ENCODE measurements around the gene ICA1. TPM values are rescaled to one million over a fixed set of nuclear protein-coding genes. Genes with fewer than 3 reads are reported as not detected.

Gene ICA1
- total RNA-seq, 1 experiment from 2014 or later, result 28.8 TPM

DNA sequence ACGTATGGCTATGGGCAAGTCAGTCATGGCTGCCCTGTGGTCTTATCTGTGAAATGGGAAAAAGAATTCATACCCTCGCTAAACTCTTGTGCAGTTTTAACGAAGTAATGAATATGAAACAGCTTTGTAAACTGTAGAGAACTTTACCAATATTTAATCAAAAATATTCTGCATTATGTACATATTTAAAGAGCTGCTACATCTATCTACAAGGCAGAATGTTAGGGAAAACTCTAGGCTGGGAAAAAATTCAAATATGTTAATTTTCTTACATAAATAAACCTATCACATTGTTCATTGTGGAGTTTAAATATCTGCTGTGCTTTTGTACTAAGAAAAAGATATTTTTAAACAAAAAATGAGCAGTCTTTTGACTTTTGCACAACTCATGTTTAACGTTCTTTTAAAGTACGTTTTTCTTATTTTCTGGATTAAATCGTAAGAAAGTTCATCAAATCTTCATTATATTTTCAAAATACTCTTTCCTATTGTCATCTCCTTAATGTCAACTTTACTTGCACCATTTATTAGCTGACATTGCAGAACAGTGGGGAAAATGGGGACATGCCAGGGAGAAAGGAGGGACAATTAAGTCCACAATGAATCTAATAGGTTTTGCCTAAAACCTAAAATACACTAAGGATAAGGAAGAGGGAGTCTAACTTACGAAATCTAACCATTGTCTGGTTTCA is 57.5 kb downstream of the ICA1 start:
- no peaks in the 10 kb centered on the region for H4K20me1 ChIP-seq (ENCODE audit: control insufficient read depth, insufficient read depth, insufficient read length)
- H3K79me1 ChIP-seq (ENCODE audit: insufficient read depth, low read depth, low read length, poor library complexity, severe bottlenecking), result no peaks in the 10 kb centered on the region
- Mint-ChIP-seq H3K36me3 (ENCODE audit: insufficient read depth in 1 of 3, low read depth in 3 of 3) (peaks cover 3 to 4% (median 4%) of the 10 kb centered on the region in 3 experiments; a peak in 4 of 7 replicates), H3K27ac (no peak overlapping the region), H3K9me3 (no peaks in the 10 kb centered on the region), H3K27me3 (ENCODE audit: low read depth) (no peaks in the 10 kb centered on the region), H3K4me3 (no peak overlapping the region), H3K4me1 (peaks cover 32% of the 10 kb centered on the region in 2 experiments)
- no peaks in the 10 kb centered on the region for H3K79me2 ChIP-seq (ENCODE audit: insufficient read depth, low read length)
- TF ChIP-seq, protein P1, sequence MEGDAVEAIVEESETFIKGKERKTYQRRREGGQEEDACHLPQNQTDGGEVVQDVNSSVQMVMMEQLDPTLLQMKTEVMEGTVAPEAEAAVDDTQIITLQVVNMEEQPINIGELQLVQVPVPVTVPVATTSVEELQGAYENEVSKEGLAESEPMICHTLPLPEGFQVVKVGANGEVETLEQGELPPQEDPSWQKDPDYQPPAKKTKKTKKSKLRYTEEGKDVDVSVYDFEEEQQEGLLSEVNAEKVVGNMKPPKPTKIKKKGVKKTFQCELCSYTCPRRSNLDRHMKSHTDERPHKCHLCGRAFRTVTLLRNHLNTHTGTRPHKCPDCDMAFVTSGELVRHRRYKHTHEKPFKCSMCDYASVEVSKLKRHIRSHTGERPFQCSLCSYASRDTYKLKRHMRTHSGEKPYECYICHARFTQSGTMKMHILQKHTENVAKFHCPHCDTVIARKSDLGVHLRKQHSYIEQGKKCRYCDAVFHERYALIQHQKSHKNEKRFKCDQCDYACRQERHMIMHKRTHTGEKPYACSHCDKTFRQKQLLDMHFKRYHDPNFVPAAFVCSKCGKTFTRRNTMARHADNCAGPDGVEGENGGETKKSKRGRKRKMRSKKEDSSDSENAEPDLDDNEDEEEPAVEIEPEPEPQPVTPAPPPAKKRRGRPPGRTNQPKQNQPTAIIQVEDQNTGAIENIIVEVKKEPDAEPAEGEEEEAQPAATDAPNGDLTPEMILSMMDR (conservative IDR thresholded peaks at IDR 0.05), result no peak
- H3K56ac ChIP-seq (ENCODE audit: insufficient read length, low read depth, low read length), result no peak overlapping the region
- H3K4ac ChIP-seq (ENCODE audit: low read depth, low read length), result no peak overlapping the region
- H3K27ac ChIP-seq (ENCODE audit: insufficient read length, low read depth, low read length), result no peak overlapping the region
- no peak overlapping the region for H3K23ac ChIP-seq (ENCODE audit: insufficient read length, low read depth, low read length)
- no peak overlapping the region for H2AK5ac ChIP-seq (ENCODE audit: insufficient read length, low read length)
- peaks cover 11% of the 10 kb centered on the region; the same call in 1 of the 2 replicates for H3K4me1 ChIP-seq (ENCODE audit: insufficient read depth, low read length)
- no peak overlapping the region for H2BK5ac ChIP-seq (ENCODE audit: insufficient read length, low read length)
- 100% methylated on average over 2 of the region's 7 CpGs for WGBS (ENCODE audit: extremely low coverage, insufficient read length, low lambda C conversion rate)
- no peak overlapping the region for H3K14ac ChIP-seq (ENCODE audit: insufficient read depth, low read length)
- no peak overlapping the region for H2BK15ac ChIP-seq (ENCODE audit: low read depth, low read length)
- no peak overlapping the region for H3K4me2 ChIP-seq (ENCODE audit: insufficient read depth, insufficient read length, low read length)
- H4K8ac ChIP-seq (replicated peaks; ENCODE audit: insufficient read length, low read depth, low read length), result no peak overlapping the region
- H4K5ac ChIP-seq (ENCODE audit: insufficient read length, low read depth, low read length), result no peak overlapping the region
- H3K23me2 ChIP-seq (ENCODE audit: insufficient read length, low read depth, low read length, poor library complexity, severe bottlenecking), result no peaks in the 10 kb centered on the region
- H3K18ac ChIP-seq (ENCODE audit: insufficient read length, low read depth, low read length), result no peak overlapping the region
- no peaks in the 10 kb centered on the region for H3K9me3 ChIP-seq (ENCODE audit: control insufficient read depth, low read depth, low read length)
- no peak overlapping the region for H3K9ac ChIP-seq (ENCODE audit: extremely low read depth, insufficient read length, low read length)
- H2BK120ac ChIP-seq (ENCODE audit: low read depth, low read length, poor library complexity, severe bottlenecking), result no peak overlapping the region
- H4K91ac ChIP-seq (ENCODE audit: insufficient read length, low read depth, low read length), result no peak overlapping the region
- H3K27me3 ChIP-seq (ENCODE audit: insufficient read depth, low read length), result no peaks in the 10 kb centered on the region
- H3T11ph ChIP-seq (ENCODE audit: low read length), result no peak overlapping the region
- no peak overlapping the region for H2AFZ ChIP-seq (ENCODE audit: low read length)
- DNase-seq, result no peak
- no peak overlapping the region for H2BK12ac ChIP-seq (ENCODE audit: insufficient read length, low read depth, low read length)
- H2BK20ac ChIP-seq (ENCODE audit: low read depth, low read length, poor library complexity, severe bottlenecking), result no peak overlapping the region

Measured in H9 (cell line).